Endothelial cell of coronary artery (primary cell): Measurements from ENCODE around the gene EEIG2. TPM values are rescaled to one million over a fixed set of nuclear protein-coding genes. Genes with fewer than 3 reads are reported as not detected.

Experiments
- total RNA-seq: library from RNA; depleted of rRNA; stranded (reverse); fragments of >200 nt; gene quantifications from 2 replicates; pipeline ENCODE4 v1.2.3, GENCODE V29; 2014

The EEIG2 gene
- total RNA-seq: 4.2 and 4.3 TPM in 2 replicates

GRCh38 chr1:108559215-108560186 is at the start of gene EEIG2:
TSS of gene EEIG2 (plus strand) at chr1:108560100. CDS start at chr1:108560429, 329 bp downstream.

Other genes starting within 250 kb of the EEIG2 start
- gene NBPF6, start 109.8 kb upstream of the EEIG2 start, total RNA-seq: not detected in 2 replicates
- 1.2 and 1.8 TPM in 2 replicates for gene HENMT1, start 101.0 kb downstream of the EEIG2 start, total RNA-seq
- 11.4 and 14.4 TPM in 2 replicates for gene PRPF38B, start 132.2 kb downstream of the EEIG2 start, total RNA-seq
- gene FNDC7, start 152.8 kb downstream of the EEIG2 start, total RNA-seq: not detected in 2 replicates
- 51.2 and 51.8 TPM in 2 replicates for gene STXBP3, start 186.6 kb downstream of the EEIG2 start, total RNA-seq